ENCODE measurements around the gene FBXW5. TPM values are rescaled to one million over a fixed set of nuclear protein-coding genes. Genes with fewer than 3 reads are reported as not detected.
A peak's percentile ranks its signal among the peaks of the same experiment; 100 is the strongest.

The FBXW5 gene
- total and polyA plus RNA-seq, 9 of the 15 experiments (the other 6 are each of a cell fraction or from before 2014, with no cell fraction given), result 0.21 to 128 (median 37.0) TPM

DNA sequence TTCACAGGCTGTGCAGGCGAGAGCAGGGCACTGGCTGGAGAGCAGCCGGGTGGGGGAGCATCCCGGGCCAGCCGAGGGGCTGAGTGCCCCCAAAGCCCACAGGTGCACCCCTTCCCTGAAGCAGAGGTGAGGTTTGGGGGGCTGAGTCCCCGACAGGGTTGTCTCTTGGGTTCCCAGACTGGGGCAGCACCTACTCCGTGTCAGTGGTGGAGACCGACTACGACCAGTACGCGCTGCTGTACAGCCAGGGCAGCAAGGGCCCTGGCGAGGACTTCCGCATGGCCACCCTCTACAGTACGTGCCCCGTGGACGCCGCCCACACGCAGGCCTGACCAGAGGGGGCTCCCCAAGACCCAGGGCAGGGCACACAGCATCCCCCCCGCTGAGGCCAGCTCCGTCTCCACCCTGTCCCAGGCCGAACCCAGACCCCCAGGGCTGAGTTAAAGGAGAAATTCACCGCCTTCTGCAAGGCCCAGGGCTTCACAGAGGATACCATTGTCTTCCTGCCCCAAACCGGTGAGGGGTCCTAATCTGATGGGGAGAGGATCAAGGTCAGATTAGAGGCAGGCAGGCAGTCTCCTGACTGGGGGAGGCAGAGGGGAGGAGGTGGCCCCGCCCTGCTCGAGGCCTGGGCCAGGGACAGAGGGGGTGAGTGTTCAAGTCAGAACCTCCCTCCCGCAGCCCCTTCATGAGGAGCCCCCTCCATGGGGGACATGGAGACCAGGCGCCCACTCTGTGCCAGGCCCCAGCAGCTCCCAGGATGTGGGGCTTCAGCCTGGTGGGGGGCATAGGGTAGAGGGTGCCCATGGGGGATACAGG lies 35.4 kb upstream of the FBXW5 start:
- Histone ChIP-seq H3K36me3 (ENCODE audit: control insufficient read depth, insufficient read depth, low read length) (no peaks in the 10 kb centered on the region), H3K9me3 (replicated peaks; ENCODE audit: control insufficient read depth, insufficient read depth, low read depth, low read length) (no peaks in the 10 kb centered on the region), H3K4me1 (replicated peaks in 1 of 2; ENCODE audit: control insufficient read depth in 2 of 2, insufficient read depth in 2 of 2, low read length in 2 of 2) (peaks cover 9 to 93% of the 10 kb centered on the region in 2 experiments; a peak in 4 of 5 replicates), H3K4me2 (ENCODE audit: insufficient read depth, low read length) (no peak overlapping the region), H2AFZ (ENCODE audit: low read depth, low read length) (no peak overlapping the region), H3K79me2 (ENCODE audit: control insufficient read depth, insufficient read depth, low read length) (no peaks in the 10 kb centered on the region), H3K9ac (ENCODE audit: insufficient read depth in 1 of 2, low read depth in 2 of 2, low read length in 2 of 2) (peak overlapping the region in 1 of 2 experiments; percentile 85; a peak in 2 of 4 replicates), H3K27ac (ENCODE audit: extremely low read depth, low read depth, low read length) (no peak overlapping the region), H3K4me3 (no peak overlapping the region), H3K27me3 (ENCODE audit: control insufficient read depth in 2 of 2, insufficient read depth in 2 of 2, low read length in 2 of 2) (no peaks in the 10 kb centered on the region), H4K20me1 (replicated peaks; ENCODE audit: control insufficient read depth, insufficient read depth, low read length) (no peaks in the 10 kb centered on the region), H3K9me1 (ENCODE audit: control insufficient read depth, insufficient read depth, low read length) (no peaks in the 10 kb centered on the region)
- ChIA-PET CTCF (ENCODE audit: low intra/inter-chr PET ratio) (no interaction called here), POLR2A (interaction anchor here (0.6 kb wide), 1 partner anchor 11 kb away, joined by 3 read pairs; no protein-coding TSS in a partner anchor)
- DNase-seq (ENCODE audit: extremely low read depth in 1 of 4, low spot score in 3 of 4), result peak in 1 of 4 experiments; percentile 35
- ATAC-seq, result 0 out of 3 replicates have a peak, but pooled peaks have one; percentile 8
- no TSS peak for BruUV-seq (replicated peaks)
- in situ Hi-C loops (cut with MboI), result no loop called here
- no peak for FAIRE-seq
- 57% methylated on average over 22 of the region's 26 CpGs for WGBS (ENCODE audit: insufficient coverage, low coverage, missing lambda C conversion rate)
- intact Hi-C loops (cut with micrococcal nuclease), result no loop called here
- TF ChIP-seq, protein P1, sequence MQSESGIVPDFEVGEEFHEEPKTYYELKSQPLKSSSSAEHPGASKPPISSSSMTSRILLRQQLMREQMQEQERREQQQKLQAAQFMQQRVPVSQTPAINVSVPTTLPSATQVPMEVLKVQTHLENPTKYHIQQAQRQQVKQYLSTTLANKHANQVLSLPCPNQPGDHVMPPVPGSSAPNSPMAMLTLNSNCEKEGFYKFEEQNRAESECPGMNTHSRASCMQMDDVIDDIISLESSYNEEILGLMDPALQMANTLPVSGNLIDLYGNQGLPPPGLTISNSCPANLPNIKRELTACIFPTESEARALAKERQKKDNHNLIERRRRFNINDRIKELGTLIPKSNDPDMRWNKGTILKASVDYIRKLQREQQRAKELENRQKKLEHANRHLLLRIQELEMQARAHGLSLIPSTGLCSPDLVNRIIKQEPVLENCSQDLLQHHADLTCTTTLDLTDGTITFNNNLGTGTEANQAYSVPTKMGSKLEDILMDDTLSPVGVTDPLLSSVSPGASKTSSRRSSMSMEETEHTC (IDR thresholded peaks at IDR 0.05), result peak; percentile 53; the same call in 1 of the 2 replicates
- TF ChIP-seq FOXK2 (conservative IDR thresholded peaks at IDR 0.05 in 1 of 2, IDR thresholded peaks at IDR 0.05 in 1 of 2; ENCODE audit: low read depth in 2 of 2), result no peak
- TF ChIP-seq CEBPG (CRISPR knock-in tag; IDR thresholded peaks at IDR 0.05), result no peak
- TF ChIP-seq CEBPG (tag; conservative IDR thresholded peaks at IDR 0.05 in 1 of 2, IDR thresholded peaks at IDR 0.05 in 1 of 2), result no peak
- TF ChIP-seq ESRRA (IDR thresholded peaks at IDR 0.05; ENCODE audit: borderline replicate concordance, low read depth), result peak; percentile 45; the same call in 1 of the 2 replicates
- TF ChIP-seq C11orf30 (IDR thresholded peaks at IDR 0.05; ENCODE audit: low read depth), result no peak
- TF ChIP-seq ARID4B (CRISPR knock-in tag; IDR thresholded peaks at IDR 0.05), result no peak
- TF ChIP-seq JUND (IDR thresholded peaks at IDR 0.05; ENCODE audit: borderline replicate concordance, low read depth, low read length), result 0 out of 2 replicates have a peak, but pooled peaks have one; percentile 9
- no peak for TF ChIP-seq JUND (tag; IDR thresholded peaks at IDR 0.05; ENCODE audit: borderline replicate concordance, low read depth, low read length)
- TF ChIP-seq ZFP30 (CRISPR knock-in tag; IDR thresholded peaks at IDR 0.05; ENCODE audit: borderline replicate concordance), result no peak
- TF ChIP-seq, protein P2, sequence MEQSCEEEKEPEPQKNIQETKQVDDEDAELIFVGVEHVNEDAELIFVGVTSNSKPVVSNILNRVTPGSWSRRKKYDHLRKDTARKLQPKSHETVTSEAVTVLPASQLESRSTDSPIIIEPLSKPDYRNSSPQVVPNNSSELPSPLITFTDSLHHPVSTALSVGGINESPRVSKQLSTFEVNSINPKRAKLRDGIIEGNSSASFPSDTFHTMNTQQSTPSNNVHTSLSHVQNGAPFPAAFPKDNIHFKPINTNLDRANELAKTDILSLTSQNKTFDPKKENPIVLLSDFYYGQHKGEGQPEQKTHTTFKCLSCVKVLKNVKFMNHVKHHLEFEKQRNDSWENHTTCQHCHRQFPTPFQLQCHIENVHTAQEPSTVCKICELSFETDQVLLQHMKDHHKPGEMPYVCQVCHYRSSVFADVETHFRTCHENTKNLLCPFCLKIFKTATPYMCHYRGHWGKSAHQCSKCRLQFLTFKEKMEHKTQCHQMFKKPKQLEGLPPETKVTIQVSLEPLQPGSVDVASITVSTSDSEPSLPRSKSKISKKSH (CRISPR knock-in tag; IDR thresholded peaks at IDR 0.05), result no peak

Measured in K562 (cell line).